Astrocyte (in vitro differentiated cells and primary cell): Measurements from ENCODE around the gene ABCC9. TPM values are rescaled to one million over a fixed set of nuclear protein-coding genes. Genes with fewer than 3 reads are reported as not detected.

Source experiments
- DNase-seq: peaks from one replicate; pipeline ENCODE4 v3.0.0-alpha.2; 2010; ENCODE audit warnings: low read depth
- FAIRE-seq: peaks from 2 replicates; lab custom pipeline; 2011; peaks lifted over from hg19 to GRCh38; lab: Jason Lieb, UNC
- H2AFZ ChIP-seq: 2 replicates; pipeline ENCODE4 v1.6.0; 2012; ENCODE audit warnings: low read depth, low read length, inconsistent platforms
- H3K27ac ChIP-seq: 2 replicates; pipeline ENCODE4 v1.5.1; 2011; ENCODE audit warnings: low read depth, low read length, inconsistent platforms
- H3K27me3 ChIP-seq: 2 replicates; pipeline ENCODE4 v1.6.0; 2011; ENCODE audit warnings: low read length, inconsistent platforms; ENCODE audit not compliant: insufficient read depth
- H3K36me3 ChIP-seq: 2 replicates; pipeline ENCODE4 v1.5.1; 2011; ENCODE audit warnings: low read length, inconsistent platforms; ENCODE audit not compliant: insufficient read depth
- H3K4me1 ChIP-seq: 2 replicates; pipeline ENCODE4 v1.5.1; 2011; ENCODE audit warnings: low read length, inconsistent platforms; ENCODE audit not compliant: insufficient read depth
- H3K4me2 ChIP-seq: 2 replicates; pipeline ENCODE4 v1.6.0; 2012; ENCODE audit warnings: low read length, inconsistent platforms
- H3K4me3 ChIP-seq: 2 replicates; pipeline ENCODE4 v1.5.1; 2011; ENCODE audit warnings: low read depth, mild to moderate bottlenecking, low read length, inconsistent platforms; ENCODE audit not compliant: insufficient read depth
- H3K79me2 ChIP-seq: 2 replicates; pipeline ENCODE4 v1.6.0; 2012; ENCODE audit warnings: mild to moderate bottlenecking, low read length, inconsistent platforms; ENCODE audit not compliant: insufficient read depth
- H3K9ac ChIP-seq: 2 replicates; pipeline ENCODE4 v1.6.0; 2012; ENCODE audit warnings: mild to moderate bottlenecking, low read length, inconsistent platforms
- H3K9me3 ChIP-seq: 2 replicates; pipeline ENCODE4 v1.5.1; 2012; ENCODE audit warnings: low read depth, mild to moderate bottlenecking, low read length, inconsistent platforms; ENCODE audit not compliant: insufficient read depth
- H4K20me1 ChIP-seq: 2 replicates; pipeline ENCODE4 v1.6.0; 2012; ENCODE audit warnings: low read length, inconsistent platforms; ENCODE audit not compliant: insufficient read depth
- H3K27ac Mint-ChIP-seq: one replicate; pipeline ENCODE4 v1.8.0; 2021; ENCODE audit warnings: mild to moderate bottlenecking, mixed read lengths; ENCODE audit not compliant: unreplicated experiment
- H3K27me3 Mint-ChIP-seq: one replicate; pipeline ENCODE4 v1.8.0; 2021; ENCODE audit warnings: low read depth, mixed read lengths; ENCODE audit not compliant: unreplicated experiment
- H3K36me3 Mint-ChIP-seq: one replicate; pipeline ENCODE4 v1.8.0; 2021; ENCODE audit warnings: low read depth, mixed read lengths; ENCODE audit not compliant: unreplicated experiment
- H3K4me1 Mint-ChIP-seq: one replicate; pipeline ENCODE4 v1.8.0; 2021; ENCODE audit warnings: low read depth, mixed read lengths; ENCODE audit not compliant: unreplicated experiment
- H3K4me3 Mint-ChIP-seq: one replicate; pipeline ENCODE4 v1.8.0; 2021; ENCODE audit warnings: mild to moderate bottlenecking, moderate library complexity, mixed read lengths; ENCODE audit not compliant: unreplicated experiment
- H3K9me3 Mint-ChIP-seq: one replicate; pipeline ENCODE4 v1.8.0; 2021; ENCODE audit warnings: mild to moderate bottlenecking, mixed read lengths; ENCODE audit not compliant: unreplicated experiment
- CTCF ChIP-seq: IDR thresholded peaks from 2 replicates; pipeline ENCODE4 v1.5.1; 2011; ENCODE audit warnings: low read depth, mild to moderate bottlenecking, inconsistent platforms, low read length, moderate library complexity; ENCODE audit not compliant: insufficient read depth
- EZH2 ChIP-seq: IDR thresholded peaks from 2 replicates; pipeline ENCODE4 v1.6.1; 2012; ENCODE audit warnings: mild to moderate bottlenecking, low read length, inconsistent platforms; ENCODE audit not compliant: insufficient read depth
- total RNA-seq: library from RNA; stranded (reverse); gene quantifications from 2 replicates; pipeline ENCODE4 v1.2.1, GENCODE V29; 2021

ABCC9 gene
- total RNA-seq, 1 donor from 2014 or later = 0.36 TPM

- TF ChIP-seq EZH2 (no peak), CTCF (no peak)
- no peak for FAIRE-seq
- H3K9me3 Mint-ChIP-seq = no peaks in the 10 kb centered on the region
Observed at GRCh38 chr12:21766403-21766802, 174.8 kb downstream of the ABCC9 start.

GRCh38 chr12:21764950-21765349, 176.3 kb downstream of the ABCC9 start:
- H3K4me2 ChIP-seq = no peak overlapping the region
- Mint-ChIP-seq H3K9me3 (no peaks in the 10 kb centered on the region), H3K36me3 (no peaks in the 10 kb centered on the region), H3K27me3 (peaks cover 8% of the 10 kb centered on the region), H3K27ac (no peak overlapping the region), H3K4me3 (no peak overlapping the region), H3K4me1 (no peaks in the 10 kb centered on the region)
- no peak overlapping the region for H3K27ac ChIP-seq
- no peak for FAIRE-seq
- no peak overlapping the region for H3K9ac ChIP-seq
- TF ChIP-seq CTCF (no peak), EZH2 (no peak)
- H3K27me3 ChIP-seq = no peaks in the 10 kb centered on the region
- no peaks in the 10 kb centered on the region for H4K20me1 ChIP-seq
- H2AFZ ChIP-seq = no peak overlapping the region
- H3K9me3 ChIP-seq = no peaks in the 10 kb centered on the region
- no peaks in the 10 kb centered on the region for H3K4me1 ChIP-seq
- H3K4me3 ChIP-seq = no peak overlapping the region
- no peaks in the 10 kb centered on the region for H3K79me2 ChIP-seq
- no peak for DNase-seq
- H3K36me3 ChIP-seq = no peaks in the 10 kb centered on the region

More at GRCh38 chr12:21766403-21766802, 174.8 kb downstream of the ABCC9 start:
- Mint-ChIP-seq H3K27ac (no peak overlapping the region), H3K4me3 (no peak overlapping the region), H3K27me3 (peaks cover 9% of the 10 kb centered on the region), H3K4me1 (no peaks in the 10 kb centered on the region), H3K36me3 (no peaks in the 10 kb centered on the region)
- no peaks in the 10 kb centered on the region for H3K9me3 ChIP-seq
- DNase-seq = no peak
- no peak overlapping the region for H3K9ac ChIP-seq
- H3K27ac ChIP-seq = no peak overlapping the region
- H3K79me2 ChIP-seq = no peaks in the 10 kb centered on the region
- no peak overlapping the region for H3K4me3 ChIP-seq
- no peaks in the 10 kb centered on the region for H3K4me1 ChIP-seq
- H3K27me3 ChIP-seq = no peaks in the 10 kb centered on the region
- H3K36me3 ChIP-seq = no peaks in the 10 kb centered on the region
- H2AFZ ChIP-seq = no peak overlapping the region
- no peak overlapping the region for H3K4me2 ChIP-seq
- H4K20me1 ChIP-seq = no peaks in the 10 kb centered on the region

GRCh38 chr12:21764065-21764464, 177.2 kb downstream of the ABCC9 start:
- Mint-ChIP-seq H3K27ac (no peak overlapping the region), H3K4me3 (no peak overlapping the region), H3K4me1 (no peaks in the 10 kb centered on the region), H3K9me3 (no peaks in the 10 kb centered on the region), H3K27me3 (peaks cover 6% of the 10 kb centered on the region), H3K36me3 (no peaks in the 10 kb centered on the region)
- no peaks in the 10 kb centered on the region for H3K36me3 ChIP-seq
- H3K4me3 ChIP-seq = no peak overlapping the region
- H3K79me2 ChIP-seq = no peaks in the 10 kb centered on the region
- H3K27me3 ChIP-seq = no peaks in the 10 kb centered on the region
- no peak overlapping the region for H3K27ac ChIP-seq
- FAIRE-seq (no peak), DNase-seq (no peak)
- H2AFZ ChIP-seq = no peak overlapping the region
- no peaks in the 10 kb centered on the region for H3K4me1 ChIP-seq
- H3K4me2 ChIP-seq = no peak overlapping the region
- no peaks in the 10 kb centered on the region for H3K9me3 ChIP-seq
- TF ChIP-seq EZH2 (no peak), CTCF (no peak)
- H4K20me1 ChIP-seq = no peaks in the 10 kb centered on the region
- no peak overlapping the region for H3K9ac ChIP-seq
